ENCODE measurements around the gene GGT6.

Gene GGT6

DNA sequence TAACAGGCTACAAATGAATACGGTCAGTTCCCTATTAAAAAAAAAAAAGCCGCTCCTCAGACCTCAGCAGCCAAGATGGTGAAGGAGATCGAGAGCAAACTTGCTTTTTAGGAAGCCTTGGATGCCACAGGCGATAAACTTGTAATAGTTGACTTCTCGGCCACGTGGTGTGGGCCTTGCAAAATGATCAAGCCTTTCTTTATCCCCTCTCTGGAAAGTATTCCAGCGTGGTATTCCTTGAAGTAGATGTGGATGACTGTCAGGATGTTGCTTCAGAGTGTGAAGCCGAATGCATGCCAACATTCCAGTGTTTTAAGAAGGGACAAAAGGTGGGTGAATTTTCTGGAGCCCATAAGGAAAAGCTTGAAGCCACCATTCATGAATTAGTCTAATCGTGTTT, 11.8 kb upstream of the GGT6 start:
- DNase-seq, result no peak

DNA sequence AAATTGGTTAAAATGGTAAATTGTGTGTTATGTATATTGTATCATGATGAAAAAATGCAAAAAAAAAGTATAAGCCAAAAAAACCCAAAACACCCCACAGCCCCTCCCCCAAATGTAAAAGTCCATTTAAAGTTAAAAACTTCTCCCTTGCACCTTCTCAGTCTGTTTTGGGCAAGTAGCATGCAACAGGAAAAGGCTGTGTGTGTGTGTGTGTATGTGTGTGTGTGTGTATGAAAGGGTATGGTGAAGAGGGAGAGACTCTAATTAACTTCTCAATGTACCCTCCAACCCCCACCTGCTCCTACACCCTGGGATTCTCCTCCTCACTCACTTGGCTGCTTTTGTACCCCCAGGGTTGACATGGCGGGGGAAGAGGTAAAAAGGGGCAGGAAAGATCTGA, 9.2 kb upstream of the GGT6 start:
- DNase-seq, result no peak

DNA sequence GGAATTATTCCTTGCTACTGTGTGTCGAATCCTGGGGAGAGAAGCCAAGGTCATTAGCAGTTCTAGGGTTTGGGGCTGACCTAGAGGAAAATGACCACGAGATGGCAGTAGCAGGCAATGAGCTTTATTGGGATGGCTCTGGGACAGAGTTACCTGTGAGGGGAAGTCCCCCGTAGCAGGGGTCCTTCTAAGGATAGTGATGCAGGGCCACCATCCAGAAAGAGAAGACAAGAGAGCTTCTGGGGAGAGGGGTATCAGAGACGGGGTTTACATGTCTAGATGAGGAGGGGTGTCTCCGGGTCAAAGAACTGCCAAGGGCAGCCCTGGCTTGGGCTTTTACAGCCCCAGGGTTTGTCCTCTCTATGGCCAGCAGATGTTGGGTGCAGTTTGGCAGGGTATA, 6.4 kb upstream of the GGT6 start:
- peak; percentile 59 to 72 for DNase-seq

DNA sequence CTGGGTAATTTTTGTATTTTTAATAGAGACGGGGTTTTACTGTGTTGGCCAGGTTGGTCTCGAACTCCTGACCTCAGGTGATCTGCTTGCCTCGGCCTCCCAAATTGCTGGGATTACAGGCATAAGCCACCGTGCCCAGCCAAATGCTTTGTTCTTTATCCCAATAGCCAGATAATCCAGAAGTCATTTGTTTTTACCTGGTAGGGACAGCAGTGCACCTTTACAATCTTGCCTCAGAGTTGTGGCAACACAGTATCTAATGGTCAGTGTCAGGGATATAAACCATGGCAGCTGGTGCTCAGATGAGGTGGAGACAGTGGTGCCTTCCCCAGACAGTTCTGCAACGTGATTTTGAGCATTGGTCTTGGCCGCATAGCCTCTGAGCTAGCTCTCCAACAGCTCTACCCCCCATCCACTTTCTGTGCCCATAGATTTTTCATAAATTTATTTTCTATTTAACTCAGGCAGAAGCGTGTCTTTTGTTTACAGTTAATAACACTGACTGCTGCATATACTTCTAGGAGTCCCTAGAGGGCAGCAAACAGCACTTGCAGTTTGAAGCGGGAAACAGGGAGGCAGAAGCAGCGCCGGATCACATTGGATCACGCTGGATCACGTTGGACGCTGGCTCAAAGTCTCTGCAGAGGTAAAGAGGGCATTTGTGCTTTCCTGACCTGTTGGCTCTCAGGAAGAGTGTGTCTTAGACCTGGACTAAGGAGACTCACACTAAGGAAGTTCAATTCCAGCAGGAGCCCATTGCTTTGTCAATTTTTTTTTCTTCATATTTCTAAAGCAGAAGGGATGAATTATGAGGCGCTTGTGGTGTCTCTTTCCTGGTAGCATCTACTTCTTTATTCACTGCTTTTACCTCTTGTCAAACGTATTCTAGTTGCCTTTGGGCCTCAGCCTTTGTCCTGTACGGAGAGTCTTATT, 5.1 kb upstream of the GGT6 start:
- peak; percentile 52 to 67 for DNase-seq

DNA sequence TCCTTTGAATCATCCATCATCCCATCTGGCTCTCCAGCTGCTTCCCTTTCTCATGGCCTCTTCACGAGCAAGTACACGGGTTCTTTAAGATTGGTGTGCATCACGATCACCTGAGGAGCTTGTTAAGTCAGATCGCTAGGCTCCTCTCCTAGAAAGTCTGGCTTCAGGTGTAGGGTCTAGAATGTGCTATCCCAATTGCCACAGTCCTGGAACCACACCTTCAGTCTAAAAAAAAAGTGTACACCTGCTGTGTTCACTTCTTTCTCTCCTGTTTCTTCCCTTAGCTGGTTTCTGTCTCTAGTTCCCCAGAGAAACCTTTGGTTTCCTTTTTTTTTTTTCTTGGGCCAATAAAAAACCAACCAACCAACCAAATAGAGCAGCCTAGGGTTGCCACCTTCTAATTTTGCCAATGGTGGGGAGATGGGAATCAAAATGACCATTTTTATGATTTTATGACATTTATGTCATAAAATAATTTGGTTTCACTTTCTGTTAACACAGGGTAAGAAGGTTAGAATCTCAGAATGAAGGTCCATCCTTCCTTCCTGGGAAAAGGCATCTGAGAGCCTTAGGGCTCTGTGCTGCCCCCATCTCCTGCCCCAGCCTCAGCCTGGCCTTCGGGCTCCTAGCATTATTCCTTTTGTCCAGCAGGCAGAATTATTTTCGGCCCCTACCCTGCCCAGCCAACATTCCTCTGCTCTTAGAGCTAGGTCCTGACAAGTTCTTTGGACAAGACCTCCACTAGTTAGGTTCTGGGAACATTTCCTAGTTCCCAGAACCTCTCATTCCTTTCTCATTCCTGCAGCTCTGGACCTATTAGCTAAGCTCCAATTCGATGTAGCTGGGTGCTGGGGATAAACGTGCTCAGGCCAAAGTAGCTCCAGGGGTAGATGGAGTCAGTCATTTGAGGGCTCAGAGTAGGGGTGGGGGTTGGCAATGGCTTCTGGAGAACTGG, 1.9 kb upstream of the GGT6 start:
- no peak for DNase-seq

DNA sequence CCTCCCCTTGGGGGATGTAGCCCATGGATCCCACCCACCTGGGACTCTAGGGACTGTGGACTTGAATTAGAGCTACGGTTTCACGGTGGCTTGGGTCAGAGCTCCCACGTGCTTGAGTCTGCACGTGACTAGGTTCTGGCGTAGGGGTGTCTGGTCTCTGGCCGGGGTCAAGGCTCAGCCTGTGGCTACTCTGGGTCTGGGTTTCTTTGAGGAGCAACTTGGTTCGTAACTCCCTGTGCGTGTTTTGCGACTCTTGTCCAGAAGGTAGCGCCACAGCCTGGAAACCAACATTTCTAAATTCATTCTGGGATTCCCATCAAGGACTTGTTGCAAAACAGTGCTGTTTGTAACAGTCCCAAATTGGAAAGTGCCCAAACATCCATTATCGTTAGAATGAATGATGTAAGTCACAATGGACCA, 470 bp upstream of the GGT6 start:
- DNase-seq, result no peak

DNA sequence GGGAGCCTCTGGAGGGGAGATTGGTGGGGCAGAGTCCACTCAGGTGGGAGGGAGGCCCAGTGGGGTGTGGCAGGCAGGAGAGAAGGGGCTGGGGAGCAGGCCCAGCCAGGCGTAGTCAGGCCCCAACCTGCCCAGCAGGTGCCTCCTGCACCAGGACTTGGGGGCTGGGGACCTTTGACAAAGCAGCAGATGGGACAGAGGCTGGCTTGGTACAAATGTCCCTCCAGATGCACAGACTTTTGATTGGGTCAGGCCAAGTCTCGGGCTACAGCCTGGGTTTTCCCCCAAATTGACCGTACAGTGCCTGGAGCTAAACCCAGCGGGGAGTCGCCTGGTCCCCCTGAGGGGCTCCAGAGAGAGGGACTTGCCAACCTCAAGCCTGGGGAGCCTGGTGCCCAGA, 411 bp downstream of the GGT6 start:
- DNase-seq, result no peak

DNA sequence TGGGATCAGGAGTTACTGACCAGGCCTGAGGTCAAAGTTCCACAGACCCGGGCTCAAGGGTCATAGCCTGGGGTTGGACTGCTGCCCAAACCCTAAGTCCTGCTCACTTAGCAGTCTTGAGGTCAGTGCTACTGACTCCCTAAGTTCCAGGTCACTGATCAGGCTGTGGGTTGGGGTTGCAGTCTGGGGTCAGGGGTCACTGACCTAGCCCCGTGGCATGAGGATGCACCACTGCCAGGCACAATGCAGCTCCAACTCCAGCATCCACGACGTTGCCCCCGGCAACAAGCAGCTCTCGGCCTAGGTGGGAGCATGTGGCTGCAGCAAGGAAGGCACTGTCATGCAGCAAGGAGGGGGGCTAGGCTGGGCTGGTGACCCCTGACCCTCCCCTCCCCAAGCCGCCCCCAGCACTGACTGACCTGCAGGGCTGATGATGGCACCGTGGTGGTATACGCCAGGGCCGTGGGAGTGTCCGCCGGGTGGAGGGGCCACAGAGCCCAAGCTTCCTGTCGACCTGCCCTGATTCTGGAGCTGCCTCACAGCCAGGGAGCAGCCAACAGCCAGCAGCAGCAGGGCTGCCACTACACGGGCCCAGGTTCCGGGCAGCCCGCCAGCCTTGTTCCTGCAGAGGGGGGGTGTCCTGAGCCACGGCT, 1.1 kb downstream of the GGT6 start:
- DNase-seq, result no peak

DNA sequence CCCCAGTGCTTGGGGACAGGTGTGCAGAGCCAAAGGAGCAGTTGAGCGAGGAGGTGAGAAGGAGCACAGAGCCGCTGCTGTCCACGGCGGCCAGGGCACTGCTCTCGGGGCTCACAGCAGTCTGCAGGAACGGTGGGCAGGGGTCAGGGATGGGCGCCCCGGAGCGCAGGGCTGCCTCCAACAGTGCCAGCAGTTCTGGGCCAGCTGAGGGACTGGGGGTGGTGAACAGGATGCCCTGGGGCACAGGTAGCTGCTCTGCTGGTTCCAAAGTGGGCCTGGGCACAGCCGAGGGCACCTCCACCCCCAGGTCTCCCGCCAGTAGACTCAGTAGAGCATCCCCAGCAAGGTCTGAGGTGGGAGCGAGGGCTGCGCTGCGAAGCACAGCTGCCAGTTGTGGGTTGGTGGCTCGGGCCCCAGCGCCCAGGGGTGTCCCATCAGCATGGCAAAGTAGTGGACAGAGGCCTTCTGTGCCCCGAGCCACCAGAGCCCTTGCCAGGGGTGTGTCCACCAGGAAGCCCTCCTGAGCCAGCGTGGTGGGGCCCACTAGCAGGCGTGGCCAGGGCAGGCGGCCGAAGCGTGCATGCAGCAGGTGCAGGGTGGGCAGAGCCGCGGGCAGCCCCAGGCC, 1.9 kb downstream of the GGT6 start:
- DNase-seq, result no peak

DNA sequence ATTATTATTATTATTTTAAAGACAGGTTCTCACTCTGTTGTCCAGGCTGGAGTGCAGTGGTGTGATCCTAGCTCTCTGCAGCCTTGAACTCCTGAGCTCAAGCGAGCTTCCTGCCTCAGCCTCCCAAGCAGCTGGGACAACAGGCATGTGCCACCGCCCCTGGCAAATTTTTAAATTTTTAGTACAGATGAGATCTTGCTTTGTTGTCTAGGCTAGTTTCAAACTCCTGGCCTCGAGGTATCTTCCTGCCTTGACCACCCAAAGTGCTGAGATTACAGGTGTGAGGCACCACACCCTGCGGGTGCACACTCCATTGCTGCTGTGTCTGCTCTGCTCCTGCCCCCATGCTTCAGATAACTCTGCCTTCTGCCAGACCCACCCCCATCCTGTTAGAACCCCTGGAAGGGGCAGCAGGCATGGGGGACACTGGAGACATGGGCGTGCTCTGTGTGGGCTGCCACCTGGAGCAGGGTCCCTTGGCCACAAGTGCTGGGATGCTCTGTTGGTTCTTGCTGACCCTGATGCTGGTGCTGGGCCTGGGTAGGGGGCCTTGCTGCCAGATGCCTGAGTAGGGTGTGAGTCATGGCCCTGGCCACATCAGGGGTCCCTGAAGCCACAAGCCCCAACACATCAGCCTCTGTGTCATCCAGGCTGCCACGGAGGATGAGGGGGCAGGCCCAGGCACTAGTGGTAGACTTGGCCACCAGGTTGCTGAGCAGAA, 2.6 kb downstream of the GGT6 start:
- DNase-seq, result no peak

DNA sequence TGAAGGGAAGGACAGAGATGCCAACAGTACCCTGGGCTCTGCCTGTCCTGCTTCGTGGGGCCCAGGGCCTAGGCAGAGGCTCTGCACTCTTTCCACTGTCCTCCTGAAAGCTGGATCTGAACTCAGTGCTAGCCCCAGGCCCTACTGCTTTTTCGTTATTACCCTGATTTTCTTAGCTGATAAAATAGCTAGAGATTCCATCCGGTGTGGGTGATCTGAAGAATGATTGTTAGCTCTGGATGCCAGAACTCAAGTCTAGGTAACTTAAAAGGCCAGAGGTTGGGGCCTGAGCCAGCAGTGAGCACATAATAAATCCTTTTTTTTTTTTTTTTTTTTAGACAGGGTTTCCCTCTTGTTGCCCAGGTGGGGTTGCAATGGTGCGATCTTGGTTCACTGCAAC, 3.4 kb downstream of the GGT6 start:
- DNase-seq, result no peak

DNA sequence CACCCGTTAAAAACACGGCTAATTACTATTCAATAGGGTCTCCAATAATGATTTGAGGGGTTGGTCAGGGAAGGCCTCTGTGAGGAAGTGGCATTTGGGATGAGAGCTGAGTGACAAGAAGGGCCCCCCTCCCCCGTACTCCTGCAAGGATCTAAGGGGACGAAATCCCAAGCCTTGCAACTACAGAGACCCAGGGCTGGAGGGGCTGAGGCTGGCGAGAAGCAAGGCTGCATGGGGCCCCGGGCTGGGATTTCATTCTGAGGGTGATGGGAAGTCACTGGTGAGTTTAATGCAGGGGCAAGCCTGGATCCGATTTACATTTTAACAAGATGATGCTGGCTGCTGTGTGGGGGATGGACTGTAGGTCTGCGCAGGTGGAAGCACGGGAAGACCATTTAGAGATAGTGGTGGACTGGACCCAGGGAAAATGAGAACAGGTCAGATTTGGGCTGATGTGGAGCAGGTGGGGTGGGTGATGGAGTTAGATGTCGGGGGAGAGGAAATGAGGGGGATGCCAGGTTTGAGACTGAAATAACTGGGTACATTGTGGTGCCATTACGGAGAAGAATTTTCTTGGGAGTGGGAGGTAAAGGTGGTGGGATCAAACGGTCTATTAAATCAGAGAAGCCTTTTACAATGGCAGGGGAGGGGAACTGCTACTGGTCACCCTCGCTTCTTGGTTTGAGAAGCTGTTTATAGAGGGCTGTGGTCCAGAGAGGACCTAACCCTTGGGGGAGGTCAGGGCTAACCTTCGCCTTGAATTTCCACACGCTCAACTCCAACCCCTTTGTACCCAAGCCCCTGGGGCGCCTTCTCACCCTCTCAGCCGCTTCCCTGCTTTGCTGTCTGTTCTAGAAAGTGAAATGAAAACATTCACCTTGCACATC, 4.3 kb downstream of the GGT6 start:
- no peak for DNase-seq

DNA sequence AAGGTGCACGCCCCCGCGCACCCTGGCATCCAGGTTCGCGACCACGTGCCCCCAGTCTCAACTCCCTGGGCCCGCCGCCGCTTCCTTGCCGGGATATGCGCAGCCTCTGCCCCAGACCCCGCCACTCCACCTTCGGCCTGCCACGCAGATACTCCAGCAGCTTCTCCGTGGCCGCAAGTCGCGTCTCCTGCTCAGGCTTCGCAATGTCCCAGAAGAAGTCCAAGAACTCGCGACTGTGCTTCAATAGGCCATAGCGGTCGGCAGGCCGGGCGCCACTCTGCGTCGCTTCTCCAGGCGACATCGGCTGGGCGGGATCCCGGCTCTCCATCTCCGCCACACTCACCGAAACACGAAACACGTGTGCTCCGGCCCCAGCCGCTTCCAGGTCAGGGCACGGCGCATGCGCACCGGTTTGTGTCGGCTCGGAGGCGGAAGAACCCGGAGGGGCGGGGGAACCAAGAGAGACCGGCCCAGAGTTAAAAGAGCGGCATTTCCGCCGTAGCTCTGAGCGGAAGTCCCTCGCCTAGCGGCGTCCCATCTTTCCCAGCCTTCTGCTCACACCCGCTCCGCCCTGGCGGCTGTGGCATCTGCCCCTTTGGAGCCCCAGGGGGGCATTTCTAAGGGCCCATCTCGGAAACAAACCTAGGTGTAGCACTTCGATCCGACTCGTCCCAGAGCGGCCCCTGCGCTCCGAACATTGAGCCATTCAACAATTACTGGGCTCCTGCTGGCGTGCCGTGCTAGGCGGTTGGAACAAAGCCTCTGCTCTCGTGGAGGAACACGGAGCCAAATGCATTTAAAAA, 5.2 kb downstream of the GGT6 start, which contains the start of gene MYBBP1A:
TSS of gene MYBBP1A (minus strand) at position 388 of the 803 bp plus-strand sequence. CDS start at position 328, 60 bp downstream.
- peak; percentile 97 to 98 for DNase-seq

DNA sequence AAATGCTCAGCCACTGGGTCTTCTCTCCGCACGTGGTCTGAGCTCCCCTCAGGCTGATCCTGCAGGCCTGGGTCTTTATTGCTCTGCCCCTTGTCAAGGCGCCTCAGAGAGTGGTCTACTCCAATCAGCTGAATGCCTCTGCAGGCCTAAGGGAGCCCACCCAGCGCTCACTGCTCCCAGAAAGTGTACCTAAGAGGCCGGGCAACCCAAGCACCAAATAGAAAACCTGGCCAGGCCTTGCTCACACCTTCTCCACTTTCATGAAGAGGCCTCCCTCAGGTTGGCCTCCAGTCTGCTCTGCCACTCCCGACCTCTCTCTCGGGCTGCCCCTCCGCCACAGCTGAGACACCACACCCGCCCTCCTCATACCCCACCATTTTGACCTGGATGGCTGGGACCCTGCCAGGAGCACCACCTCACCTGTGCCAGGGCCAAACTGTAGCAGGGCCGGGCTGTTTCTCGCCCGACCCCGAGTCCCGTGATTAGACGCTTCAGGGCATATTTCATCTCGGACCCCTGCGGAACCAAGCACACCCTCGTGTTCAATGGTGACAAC, 5.9 kb downstream of the GGT6 start:
- DNase-seq, result no peak

DNA sequence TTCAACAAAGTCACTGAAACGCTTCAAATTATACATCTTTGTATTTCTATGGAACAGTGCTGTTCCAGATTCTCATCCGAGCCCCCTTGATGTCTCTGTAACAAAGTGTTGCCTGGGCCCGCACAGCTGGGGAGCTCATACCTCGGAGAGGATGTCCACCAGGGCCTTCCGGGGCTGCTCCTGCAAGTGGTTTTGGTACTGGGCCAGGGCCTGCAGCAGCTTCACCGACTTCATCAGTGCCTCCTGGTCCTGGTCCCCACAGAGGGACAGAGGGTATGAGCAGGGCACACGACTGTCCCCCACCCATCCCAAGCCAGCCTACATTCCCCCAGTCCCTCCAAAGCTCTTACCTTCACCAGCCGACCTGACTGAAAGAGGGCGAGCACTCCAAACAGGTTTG, 6.7 kb downstream of the GGT6 start:
- no peak for DNase-seq

DNA sequence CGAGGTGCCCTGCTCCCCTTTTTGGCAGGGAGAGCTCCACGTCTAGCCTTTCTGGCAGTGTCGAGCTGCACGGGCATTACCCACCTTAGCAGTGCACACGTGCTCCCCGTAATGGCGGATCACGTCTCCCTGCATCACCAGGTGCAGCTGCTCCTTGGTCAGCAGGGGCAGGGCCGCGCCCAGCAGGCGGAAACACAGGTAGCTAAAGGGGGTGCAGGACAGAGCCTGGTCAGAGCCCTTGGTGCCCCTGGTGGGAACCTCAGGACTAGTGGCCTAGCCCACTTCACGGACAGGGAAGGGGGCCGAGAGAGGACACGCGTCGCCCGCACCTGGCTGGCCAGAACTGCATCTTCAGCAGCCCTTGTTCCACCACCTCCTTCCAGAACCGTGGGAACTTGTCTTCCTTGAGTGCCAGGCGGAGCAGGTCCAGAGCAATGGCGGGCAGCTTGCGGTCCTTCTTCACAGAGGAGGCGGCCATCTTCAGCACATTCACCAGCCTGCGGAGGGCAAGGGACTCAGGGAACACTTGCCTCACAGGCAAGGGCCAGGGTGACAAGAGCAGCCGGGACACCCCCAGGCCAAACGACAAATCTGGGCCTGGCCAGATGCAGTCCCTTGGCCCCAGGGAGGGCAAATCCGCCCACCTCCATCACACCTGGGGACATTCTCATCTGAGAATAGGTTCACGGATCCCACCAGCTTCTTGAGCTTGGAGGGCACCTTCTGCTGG, 8.4 kb downstream of the GGT6 start:
- no peak for DNase-seq

DNA sequence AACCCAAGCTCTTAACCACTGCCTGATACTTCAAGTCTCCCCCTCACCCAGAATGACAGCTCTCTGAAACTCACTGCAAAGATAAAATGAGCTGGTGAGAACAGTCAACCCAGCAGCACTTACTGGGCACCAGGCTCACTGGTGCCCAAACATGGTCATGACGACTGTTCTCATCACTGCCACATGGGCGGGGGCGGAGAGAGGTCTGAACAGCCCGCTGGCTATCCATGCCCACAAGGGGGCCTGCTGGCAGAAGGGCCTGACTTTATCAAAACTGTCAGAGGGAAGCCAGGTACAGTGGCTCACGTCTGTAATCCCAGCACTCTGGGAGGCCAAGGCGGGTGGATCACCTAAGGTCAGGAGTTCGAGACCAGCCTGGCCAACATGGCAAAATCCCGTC, 9.2 kb downstream of the GGT6 start:
- DNase-seq, result no peak

DNA sequence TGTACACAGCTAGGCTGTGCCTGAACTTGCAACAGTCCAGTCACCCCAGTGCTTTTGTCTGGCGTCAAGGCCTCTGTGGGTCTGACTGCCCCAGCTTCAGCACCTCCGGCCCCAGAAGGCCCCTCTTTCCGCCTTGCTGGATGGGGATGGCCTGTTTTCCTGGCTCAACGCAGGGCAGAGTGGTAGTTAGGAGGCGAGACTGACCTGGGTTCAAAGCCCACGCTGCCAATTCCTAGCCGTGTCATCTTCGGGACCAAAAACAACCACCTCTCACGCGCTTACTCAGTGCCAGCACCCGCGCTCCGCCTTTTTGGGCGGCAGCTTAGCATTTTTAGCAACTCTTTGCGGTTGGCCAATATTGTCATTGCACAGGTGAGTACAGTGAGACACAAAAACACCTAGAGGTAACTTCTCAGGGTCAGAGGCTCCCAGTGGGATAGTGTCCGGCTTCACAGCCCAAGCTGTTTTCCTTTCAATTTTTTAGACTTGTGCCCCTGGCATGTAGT, 9.8 kb downstream of the GGT6 start:
- no peak for DNase-seq

Data from activated CD4-positive, alpha-beta T cell treated with anti-CD3 and anti-CD28 coated beads, Interleukin-2, amount 50 U/mL, for 48 hours (primary cell).